GM18519 (cell line): Measurements from ENCODE around the gene KATNAL2.
A peak's percentile ranks its signal among the peaks of the same experiment; 100 is the strongest.

Experiments
- ATAC-seq: cut with Tn5 transposase; IDR thresholded peaks from one replicate; pipeline ENCODE4 v1.9.1; 2021; ENCODE audit warnings: mild to moderate bottlenecking, moderate library complexity; ENCODE audit not compliant: unreplicated experiment, low FRiP score

Gene KATNAL2, protein sequence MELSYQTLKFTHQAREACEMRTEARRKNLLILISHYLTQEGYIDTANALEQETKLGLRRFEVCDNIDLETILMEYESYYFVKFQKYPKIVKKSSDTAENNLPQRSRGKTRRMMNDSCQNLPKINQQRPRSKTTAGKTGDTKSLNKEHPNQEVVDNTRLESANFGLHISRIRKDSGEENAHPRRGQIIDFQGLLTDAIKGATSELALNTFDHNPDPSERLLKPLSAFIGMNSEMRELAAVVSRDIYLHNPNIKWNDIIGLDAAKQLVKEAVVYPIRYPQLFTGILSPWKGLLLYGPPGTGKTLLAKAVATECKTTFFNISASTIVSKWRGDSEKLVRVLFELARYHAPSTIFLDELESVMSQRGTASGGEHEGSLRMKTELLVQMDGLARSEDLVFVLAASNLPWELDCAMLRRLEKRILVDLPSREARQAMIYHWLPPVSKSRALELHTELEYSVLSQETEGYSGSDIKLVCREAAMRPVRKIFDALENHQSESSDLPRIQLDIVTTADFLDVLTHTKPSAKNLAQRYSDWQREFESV

DNA sequence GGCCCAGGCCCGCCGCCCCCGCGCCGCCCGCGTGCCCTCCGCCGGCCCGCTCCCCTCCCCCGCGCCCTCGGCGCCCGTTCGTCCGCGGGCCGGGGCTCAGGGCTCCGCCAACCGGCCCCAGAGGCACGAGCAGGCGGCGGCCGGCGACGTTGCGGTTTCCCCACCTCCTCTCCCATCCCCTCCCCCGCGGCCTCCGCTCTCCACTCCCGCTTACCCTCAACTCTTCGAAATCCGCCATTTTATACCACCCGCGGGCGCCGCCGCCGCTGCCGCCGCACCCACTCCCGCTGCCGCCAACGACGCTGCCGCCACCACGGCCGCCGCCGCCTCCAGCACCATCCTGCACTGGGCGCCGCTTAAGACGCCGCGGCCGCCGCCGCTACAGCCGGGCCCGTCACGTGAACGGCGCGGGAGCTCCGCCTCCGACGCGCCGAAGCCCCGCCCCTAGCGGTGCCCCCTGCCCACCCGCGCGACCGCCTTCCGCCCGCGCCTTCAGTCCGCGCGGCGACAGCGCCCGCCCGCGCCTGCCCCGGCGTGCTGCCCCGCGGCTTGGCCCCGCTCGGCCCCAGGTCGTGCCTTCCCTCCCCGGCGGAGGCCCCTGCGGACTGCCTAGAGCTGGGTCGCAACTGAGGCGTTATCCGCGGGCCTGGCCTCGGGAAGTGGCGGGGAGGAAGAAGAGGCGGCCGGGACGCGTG, at the start of gene KATNAL2, which contains the start of gene PIAS2:
Gene KATNAL2 (plus strand): TSS at position 495 of the 695 bp plus-strand sequence. CDS start 29,271 bp downstream, outside the sequence.
Gene PIAS2 (minus strand): TSS at position 400 of the 695 bp plus-strand sequence. CDS start 162 bp downstream, at position 238.
- ATAC-seq, result peak; percentile 80

DNA sequence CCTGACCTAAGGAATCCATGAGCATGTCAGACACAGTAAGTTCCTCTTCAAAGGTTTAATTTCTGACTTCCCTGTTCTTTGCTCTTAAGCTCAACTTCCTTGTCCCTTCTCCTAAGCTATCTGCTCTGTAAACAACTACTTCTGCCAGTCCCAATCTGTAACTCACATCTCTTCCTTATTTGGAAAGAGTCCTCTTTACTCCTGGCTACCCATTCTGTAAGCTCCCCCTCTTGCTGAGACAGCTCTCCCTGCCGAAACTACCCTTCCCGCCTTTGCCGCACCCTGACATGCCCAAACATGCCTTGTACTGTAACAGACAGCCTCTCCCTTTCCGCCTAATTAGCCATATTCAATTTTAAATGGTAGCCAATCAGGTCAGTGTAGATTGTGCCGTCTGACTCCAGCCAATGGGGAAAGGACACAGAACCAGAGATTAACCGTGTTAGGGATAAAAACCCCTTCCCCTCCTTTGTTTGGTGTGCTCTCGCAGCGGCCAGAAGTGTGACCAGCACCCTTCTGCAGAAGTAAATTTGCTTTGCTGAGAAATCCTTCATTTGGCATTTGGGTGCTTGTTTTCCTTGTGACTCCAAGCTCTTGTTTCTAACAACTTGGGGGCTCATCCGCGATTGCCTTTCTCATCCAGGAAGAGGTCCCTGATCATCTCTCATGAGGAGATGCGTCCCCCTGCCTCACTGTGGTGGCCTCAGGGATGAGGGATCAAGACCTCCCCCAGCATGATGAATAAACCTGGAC, 49.1 kb upstream of the KATNAL2 start:
- ATAC-seq, result no peak

DNA sequence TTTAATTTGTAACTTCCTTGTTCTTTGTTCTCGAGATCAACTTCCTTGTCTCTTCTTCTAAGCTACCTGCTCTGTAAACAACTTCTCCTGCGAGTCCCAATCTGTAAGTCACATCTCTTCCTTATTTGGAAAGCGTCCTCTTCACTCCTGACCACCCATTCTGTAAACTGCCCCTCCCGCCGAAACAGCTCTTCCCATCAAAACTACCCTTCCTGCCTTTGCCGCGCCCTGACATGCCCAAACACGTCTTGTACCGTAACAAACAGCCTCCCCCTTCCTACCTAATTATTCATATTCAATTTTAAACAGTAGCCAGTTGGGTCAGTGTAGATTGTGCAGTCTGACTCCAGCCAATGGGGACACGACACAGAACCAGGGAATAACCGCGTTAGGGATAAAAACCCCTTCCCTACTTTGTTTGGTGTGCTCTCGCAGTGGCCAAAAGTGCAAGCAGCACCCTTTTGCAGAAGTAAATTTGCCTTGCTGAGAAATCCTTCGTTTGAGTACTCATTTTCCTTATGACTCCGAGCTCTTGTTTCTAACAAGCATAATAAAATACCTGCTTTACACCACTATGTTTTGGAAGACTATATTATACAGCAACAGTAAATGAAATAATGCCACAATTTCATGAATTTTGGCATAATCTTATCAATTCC, 39.9 kb upstream of the KATNAL2 start:
- ATAC-seq, result no peak

DNA sequence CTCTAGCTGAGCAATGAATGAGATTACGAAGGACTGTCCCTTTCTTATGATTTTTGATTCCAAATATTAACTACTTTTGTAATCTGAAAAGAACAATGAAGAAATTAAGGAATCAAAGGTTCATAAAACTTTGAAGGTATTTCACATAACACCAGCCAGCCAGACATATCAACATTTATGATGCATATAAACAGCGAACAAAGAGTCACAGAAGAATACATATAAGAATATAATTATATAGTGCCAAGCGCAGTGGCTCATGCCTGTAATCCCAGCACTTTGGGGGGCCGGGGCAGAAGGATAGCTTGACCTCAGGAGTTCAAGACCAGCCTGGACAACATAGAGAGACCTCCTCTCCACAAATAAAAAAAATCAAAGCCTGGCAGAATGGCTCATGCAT, 34.2 kb upstream of the KATNAL2 start:
- no peak for ATAC-seq

DNA sequence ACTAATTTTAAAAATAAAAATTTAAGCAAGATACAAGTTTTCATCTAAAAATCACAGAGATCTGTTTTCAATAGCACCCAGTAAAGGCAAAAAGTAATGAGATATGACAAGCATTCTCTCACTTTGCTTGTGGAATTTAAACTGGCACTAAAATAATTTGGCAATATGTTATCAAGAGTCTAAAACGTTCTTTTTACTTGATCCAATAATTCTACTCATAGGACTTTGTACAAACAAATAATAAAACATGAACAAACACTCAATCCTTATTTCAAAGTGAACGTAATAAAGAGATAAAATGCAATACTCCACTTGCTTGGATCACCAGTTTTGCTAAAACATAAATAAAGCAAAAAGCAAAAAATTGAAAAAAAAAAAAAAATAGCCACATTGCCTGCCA, 30.5 kb upstream of the KATNAL2 start:
- no peak for ATAC-seq

DNA sequence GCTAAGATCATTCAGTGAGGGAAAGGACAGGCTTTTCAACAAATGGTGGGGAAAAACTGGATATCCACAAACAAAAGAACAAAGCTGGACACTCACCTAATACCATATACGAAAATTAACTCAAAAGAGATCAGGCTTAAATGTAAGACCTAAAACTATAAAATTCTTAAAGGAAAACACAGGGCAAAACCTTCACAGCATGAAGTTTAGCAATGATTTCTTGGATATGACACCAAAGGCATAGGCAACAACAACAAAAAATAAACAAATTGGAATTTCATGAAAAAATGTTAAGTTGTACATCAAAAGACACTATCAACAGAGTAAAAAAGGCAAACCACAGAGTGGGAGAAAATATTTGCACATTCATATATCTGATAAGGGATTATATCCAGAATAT, 28.4 kb upstream of the KATNAL2 start:
- ATAC-seq, result no peak

DNA sequence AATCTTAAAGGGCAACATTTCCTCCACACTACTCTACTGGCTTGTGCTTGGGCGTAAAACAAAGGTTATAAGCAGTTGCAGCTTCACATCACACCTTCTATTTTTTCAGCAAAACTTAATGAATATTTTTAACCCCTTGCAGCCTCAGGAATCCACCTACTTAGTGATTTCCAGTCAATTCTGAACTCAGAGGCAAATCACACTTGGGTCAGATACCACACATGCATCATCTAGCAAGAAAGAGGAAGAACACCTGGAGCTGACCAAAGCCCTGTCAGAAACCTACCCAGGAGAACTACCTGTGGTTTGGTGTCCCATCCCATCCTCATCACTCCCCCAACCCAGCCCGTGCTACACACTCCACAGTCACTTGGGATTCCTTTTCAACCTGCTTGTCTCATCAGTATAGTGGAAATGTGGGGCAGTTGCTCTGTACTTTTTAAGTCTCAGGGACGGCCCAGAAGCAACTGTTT, 25.6 kb upstream of the KATNAL2 start:
- ATAC-seq, result peak; percentile 72

DNA sequence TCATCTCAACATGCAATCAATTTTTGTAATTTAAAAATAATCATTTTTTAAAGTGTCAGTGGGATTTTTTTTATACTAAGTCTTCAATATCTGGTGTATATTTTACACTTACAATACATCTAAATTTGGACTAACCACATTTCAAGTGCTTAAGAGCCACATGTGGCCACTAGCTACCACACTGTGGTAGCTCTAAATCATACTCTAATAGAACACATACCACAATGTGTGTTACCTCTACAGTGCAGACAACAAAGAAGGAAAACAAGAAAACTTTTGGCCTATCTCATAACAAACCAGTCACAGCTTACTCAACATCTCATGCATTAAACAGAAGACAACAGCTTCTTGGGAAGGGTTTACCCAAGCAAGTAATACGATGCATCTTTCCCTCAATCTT, 24.6 kb upstream of the KATNAL2 start:
- no peak for ATAC-seq

DNA sequence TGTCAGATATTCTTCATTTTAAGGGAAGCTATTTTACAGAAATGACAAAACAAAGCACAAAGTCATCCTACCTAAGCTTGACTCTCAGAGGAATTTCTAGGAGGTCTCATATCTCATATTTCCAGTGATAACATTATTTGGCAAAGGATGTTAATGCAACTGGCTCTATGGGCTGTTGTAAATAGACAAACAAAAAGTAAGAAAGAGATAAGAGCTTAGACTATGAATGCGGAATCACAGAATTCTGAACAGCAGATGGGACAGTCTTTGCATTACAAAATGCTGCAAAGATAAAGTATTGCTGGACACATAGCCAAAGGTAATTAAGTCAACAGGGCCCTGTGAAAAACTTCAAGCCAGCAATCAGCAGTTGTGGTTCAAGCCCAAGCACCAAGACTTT, 24.0 kb upstream of the KATNAL2 start:
- no peak for ATAC-seq

DNA sequence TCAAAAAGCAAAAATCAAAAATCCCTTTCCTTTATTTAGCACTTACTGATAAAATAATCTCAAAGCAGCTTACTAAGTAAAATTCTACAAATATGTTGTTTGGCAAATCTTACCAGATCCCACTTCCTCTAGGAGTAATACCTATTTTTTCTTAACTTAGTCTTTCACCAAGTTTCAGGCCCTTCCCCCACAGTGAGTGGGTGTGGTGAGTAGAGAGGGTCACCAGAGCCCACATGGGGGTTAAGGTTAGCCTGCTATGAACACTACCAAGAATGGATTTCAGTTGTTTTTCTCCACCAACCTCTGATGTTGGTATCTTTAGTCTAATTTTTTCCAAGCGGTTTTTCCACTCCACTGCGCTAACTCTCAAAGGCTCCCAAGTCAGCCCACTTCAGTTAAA, 23.3 kb upstream of the KATNAL2 start:
- ATAC-seq, result no peak

DNA sequence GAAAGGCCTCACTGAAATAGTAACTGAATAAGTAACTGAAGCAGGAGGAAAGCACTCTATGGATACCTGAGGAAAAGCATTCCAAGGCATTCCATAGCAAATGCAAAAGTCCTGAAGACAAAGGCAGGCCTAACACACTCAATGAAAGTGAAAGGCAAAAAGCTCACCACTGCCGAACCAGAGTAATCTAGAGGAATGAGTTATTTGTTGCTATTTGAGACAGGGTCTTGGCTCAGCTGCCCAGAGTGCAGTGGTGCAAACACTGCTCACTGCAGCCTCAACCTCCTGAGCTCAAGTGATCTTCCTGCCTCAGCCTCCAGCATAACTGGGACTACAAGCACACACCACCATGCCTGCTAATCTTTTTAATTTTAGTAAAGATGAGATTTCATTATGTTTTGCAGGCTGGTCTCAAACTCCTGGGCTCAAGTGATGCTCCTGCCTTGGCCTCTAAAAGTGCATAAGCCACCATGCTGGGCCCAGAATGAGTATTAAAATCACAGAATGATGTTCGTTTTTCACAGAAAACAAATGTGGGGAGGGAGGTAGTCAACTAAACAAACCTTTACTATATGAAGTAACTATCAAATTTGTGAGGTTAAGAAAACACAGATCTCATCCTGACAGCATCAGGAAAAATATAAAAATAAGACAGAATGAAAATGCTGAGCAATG, 18.0 kb upstream of the KATNAL2 start:
- peak; percentile 71 for ATAC-seq

DNA sequence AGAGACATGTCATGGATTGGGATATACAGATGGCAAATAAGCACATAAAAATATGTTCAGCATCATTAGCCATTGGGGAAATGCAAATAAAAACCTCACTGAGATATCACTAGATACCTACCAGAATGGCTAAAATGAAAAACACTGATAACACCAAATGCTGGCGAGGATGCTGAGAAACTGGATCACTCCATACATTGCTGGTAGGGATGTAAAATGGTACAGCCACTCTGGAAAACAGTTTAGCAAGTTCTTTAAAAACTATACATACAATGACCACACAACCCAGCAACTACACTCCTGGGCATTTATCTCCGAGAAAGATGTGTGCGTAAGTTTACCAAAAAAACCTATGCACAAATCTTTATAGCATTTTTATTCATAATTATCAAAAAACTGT, 14.0 kb upstream of the KATNAL2 start:
- ATAC-seq, result no peak

DNA sequence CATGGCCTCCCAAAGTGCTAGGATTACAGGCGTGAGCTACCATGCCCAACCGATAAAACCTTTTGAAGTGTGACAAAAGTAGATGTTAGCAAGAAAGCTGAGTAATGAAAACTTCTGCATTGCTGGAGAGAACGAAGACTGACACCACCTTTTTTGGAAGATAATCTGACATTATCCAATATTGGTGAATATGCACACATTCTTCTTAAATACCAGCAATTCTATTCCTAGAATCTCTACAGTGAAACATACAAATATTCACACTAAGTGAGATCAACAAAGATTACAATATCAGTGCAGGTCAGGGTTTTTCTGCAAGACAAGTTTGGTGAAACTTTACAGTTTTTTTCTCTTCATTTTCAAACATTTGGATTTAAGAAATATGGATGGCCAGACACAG, 7.9 kb upstream of the KATNAL2 start:
- no peak for ATAC-seq

DNA sequence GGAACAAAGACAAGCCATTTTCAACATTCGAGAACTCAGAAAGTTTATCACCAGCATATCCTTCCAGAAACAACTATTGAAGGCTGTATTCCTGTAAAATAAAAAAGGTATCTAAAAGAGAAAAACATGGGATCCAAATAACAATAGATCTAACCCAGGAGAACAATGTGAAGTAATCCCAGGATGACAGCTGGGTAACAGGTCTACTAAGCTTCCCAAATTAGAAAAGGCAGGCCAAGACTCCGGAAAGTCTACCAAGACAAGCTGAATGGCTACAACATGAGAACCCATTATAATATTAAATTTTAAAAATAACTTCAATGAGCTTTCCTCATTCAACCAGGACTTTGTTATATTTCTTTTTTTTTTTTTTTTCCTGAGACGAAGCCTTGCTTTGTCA, 6.5 kb upstream of the KATNAL2 start:
- no peak for ATAC-seq

DNA sequence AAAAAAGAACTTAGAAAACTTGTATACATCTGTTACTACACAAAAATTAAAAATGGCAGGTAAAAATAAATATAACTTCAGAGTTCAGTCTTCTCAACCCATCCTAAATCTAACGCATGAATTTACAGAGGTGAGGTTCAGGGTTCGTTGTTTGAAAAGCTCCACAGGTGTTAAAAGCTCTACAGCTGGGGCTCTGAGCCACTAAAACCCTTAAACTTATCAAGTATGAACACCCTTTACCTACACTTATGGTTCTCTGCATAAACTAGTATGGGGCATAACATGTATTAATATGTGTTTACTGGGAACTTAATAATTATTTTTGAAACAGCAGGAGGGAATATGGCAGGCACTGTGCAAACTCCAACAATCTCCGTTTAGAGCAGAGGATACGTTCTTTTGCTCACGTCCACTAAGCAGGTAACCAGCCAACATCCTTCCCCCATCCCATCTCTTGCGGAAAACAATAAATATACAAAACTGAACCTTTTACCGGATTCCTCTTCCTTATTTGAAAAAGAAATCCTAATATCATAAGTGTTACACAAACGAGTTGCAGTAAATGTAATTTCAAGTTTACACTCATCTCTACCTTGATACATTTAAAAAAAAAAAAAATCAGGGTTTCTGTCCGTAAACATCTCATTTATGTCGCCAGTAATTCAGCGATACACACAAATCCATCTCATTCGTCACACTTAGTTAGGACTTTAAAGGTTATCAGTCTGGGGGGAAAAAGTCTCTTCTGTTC, 1.4 kb upstream of the KATNAL2 start:
- ATAC-seq, result no peak

DNA sequence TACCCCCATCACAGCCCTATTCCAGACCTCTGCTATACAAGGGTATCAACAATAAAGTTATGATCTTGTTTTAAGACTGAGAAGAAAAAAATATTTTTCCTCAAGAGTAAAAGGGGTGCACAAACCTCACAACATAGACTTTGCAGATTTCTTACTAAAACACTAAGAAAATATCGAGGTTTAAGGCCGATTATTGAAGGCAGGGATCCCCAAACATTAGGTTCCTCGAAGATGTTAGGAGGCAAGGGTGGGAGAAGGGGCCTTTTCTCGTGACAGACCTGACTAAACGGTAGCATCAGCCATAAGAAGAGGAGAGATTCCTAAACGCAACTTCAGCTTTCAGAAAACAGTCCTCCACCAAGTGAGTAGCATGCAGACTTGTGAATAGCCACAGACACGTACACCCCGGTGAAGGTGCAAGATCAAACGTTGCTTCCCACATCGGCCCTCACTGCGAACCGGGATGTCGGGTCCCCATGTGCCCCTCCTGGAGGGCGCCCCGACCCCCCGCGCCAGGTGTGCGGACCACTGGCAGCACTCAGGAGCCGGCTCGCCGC, 773 bp upstream of the KATNAL2 start:
- ATAC-seq, result no peak

DNA sequence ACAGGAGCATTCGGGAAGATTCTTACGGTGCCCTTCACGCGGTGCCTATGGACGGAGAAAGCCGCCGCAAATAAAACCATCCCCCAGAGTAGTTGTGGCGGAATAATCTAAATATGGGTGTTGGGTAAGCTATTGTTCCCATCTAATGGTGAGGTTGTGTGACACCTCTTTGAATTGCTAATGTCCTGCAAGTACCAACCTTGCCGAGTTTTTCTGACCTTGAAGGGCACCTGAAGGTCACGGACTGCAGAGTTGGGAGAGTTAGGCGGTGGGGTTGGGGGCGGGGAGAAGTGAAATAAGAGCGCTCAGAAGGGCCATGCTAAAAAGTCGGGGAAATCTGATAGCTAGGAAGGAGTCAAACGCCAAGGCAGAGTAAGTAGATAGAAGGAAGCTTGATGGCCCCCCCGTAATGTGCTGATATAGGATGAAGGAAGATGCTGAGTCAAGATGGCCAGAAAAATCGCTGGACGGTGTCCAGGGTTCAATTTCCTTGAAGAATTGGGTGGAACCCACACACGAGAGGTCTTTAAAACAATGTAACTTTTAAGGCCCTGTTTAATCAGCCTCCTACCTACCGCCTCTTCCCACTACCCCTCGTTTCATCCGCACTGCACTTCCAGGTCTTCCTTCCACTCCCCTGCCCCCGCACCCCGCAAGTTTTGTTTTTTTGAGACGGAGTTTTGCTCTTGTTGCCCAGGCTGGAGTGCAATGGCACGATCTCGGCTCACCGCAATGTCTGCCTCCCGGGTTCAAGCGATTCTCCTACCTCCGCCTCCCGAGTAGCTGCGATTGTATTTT, 600 bp downstream of the KATNAL2 start:
- ATAC-seq, result no peak

DNA sequence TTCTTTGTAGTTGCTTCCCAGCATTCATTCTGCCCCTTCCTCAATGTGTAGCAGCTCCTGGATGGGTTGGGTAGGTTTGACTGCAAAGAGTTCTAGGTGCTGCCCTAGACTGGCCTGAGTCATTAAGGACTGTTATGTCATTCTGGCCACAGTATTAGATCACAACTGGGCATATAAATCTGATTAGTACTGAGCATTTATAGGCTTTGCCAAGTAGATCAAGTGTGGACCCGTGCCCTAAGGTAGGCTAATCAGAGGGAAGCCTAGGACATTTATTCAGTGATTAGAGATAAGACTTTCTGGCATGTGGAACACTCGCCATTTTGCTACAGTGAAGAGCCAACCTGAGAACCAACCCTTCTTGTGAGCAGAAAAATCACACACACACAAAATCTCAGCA, 2.7 kb downstream of the KATNAL2 start:
- no peak for ATAC-seq
